GM23338 (cell line): ENCODE results near the gene TSPEAR. TPM values are rescaled to one million over a fixed set of nuclear protein-coding genes. Genes with fewer than 3 reads are reported as not detected.

ENCODE experiments used
- ATAC-seq: fragments of 200-7000 bp; cut with Tn5 transposase; 3 replicates; pipeline ENCODE4 v1.9.1; 2020
- DNase-seq: peaks from one replicate; pipeline ENCODE4 v3.0.0-alpha.2; 2015; ENCODE audit warnings: low spot score
- H2AFZ ChIP-seq: fragments of 200-600 bp; sonication (generic); 2 replicates; pipeline ENCODE4 v1.8.0; 2016; ENCODE audit warnings: antibody characterized with exemption, mild to moderate bottlenecking, moderate library complexity
- H3F3A ChIP-seq: fragments of 200-600 bp; sonication (generic); replicated peaks from 2 replicates; pipeline ENCODE4 v1.8.0; 2017; ENCODE audit warnings: antibody characterized with exemption, mixed run types, low read depth
- H3K27ac ChIP-seq: fragments of 200-600 bp; sonication (generic); 2 replicates; pipeline ENCODE4 v1.6.1; 2016; ENCODE audit warnings: low read depth
- H3K27me3 ChIP-seq: fragments of 200-600 bp; sonication (generic); 2 replicates; pipeline ENCODE4 v1.8.0; 2016; ENCODE audit warnings: mild to moderate bottlenecking, mixed run types, moderate library complexity; ENCODE audit not compliant: insufficient read depth
- H3K36me3 ChIP-seq: fragments of 200-600 bp; sonication (generic); 2 replicates; pipeline ENCODE4 v1.8.0; 2016; ENCODE audit warnings: mild to moderate bottlenecking; ENCODE audit not compliant: insufficient read depth
- H3K4me1 ChIP-seq: fragments of 200-600 bp; sonication (generic); 2 replicates; pipeline ENCODE4 v1.8.0; 2016; ENCODE audit warnings: mild to moderate bottlenecking, moderate library complexity; ENCODE audit not compliant: insufficient read depth
- H3K4me2 ChIP-seq: fragments of 200-600 bp; sonication (generic); 2 replicates; pipeline ENCODE4 v1.7.1; 2017; ENCODE audit warnings: mixed run types
- H3K4me3 ChIP-seq: fragments of 200-600 bp; sonication (generic); 2 replicates; pipeline ENCODE4 v1.6.1; 2016; ENCODE audit warnings: mixed run types
- H3K79me2 ChIP-seq: fragments of 200-600 bp; sonication (generic); replicated peaks from 2 replicates; pipeline ENCODE4 v1.8.0; 2017; ENCODE audit warnings: mild to moderate bottlenecking; ENCODE audit not compliant: insufficient read depth
- H3K9me2 ChIP-seq: fragments of 200-600 bp; sonication (generic); 2 replicates; pipeline ENCODE4 v1.8.0; 2017; ENCODE audit not compliant: insufficient read depth
- H4K20me1 ChIP-seq: fragments of 200-600 bp; sonication (generic); replicated peaks from 2 replicates; pipeline ENCODE4 v1.8.0; 2017; ENCODE audit warnings: mild to moderate bottlenecking; ENCODE audit not compliant: insufficient read depth
- H3K27ac Mint-ChIP-seq: 2 replicates; pipeline ENCODE4 v1.8.0; 2020; ENCODE audit warnings: inconsistent platforms, mild to moderate bottlenecking, moderate library complexity, mixed read lengths
- H3K27me3 Mint-ChIP-seq: 3 replicates; pipeline ENCODE4 v1.8.0; 2022; ENCODE audit warnings: low read depth, mild to moderate bottlenecking, moderate library complexity, mixed read lengths, inconsistent platforms; ENCODE audit not compliant: insufficient read depth, poor library complexity
- H3K36me3 Mint-ChIP-seq: 3 replicates; pipeline ENCODE4 v1.8.0; 2021; ENCODE audit warnings: low read depth, mild to moderate bottlenecking, inconsistent platforms, moderate library complexity, mixed read lengths
- H3K4me1 Mint-ChIP-seq: 3 replicates; pipeline ENCODE4 v1.8.0; 2020; ENCODE audit warnings: mild to moderate bottlenecking, inconsistent platforms, mixed read lengths
- H3K4me3 Mint-ChIP-seq: 3 replicates; pipeline ENCODE4 v1.8.0; 2021; ENCODE audit warnings: moderate library complexity, mild to moderate bottlenecking, inconsistent platforms, mixed read lengths
- H3K9me3 Mint-ChIP-seq: 3 replicates; pipeline ENCODE4 v1.8.0; 2020; ENCODE audit warnings: moderate library complexity, mild to moderate bottlenecking, inconsistent platforms, mixed read lengths
- CREB1 ChIP-seq: fragments of 250-450 bp; sonication (Bioruptor Pico); IDR thresholded peaks from 2 replicates; pipeline ENCODE4 v1.5.0; 2020; ENCODE audit warnings: low read depth, mild to moderate bottlenecking, moderate library complexity
- EZH2 ChIP-seq: fragments of 200-600 bp; sonication (generic); IDR thresholded peaks from one replicate; pipeline ENCODE4 v1.8.0; 2017; ENCODE audit warnings: antibody characterized with exemption, mild to moderate bottlenecking, low read depth; ENCODE audit not compliant: unreplicated experiment
- NANOG ChIP-seq: IDR thresholded peaks from 2 replicates; pipeline ENCODE4 v1.6.1; 2016; ENCODE audit warnings: antibody characterized with exemption, borderline replicate concordance
- STAT1 ChIP-seq: IDR thresholded peaks from one replicate; pipeline ENCODE4 v1.6.1; 2016; ENCODE audit warnings: antibody characterized with exemption; ENCODE audit not compliant: unreplicated experiment
- ZNF114 ChIP-seq: fragments of 250-450 bp; sonication (Bioruptor Pico); IDR thresholded peaks from 2 replicates; pipeline ENCODE4 v1.5.0; 2020; ENCODE audit warnings: mild to moderate bottlenecking, moderate library complexity
- ZNF331 ChIP-seq: fragments of 250-450 bp; sonication (Bioruptor Pico); IDR thresholded peaks from 2 replicates; pipeline ENCODE4 v1.5.0; 2020; ENCODE audit warnings: low read depth, mild to moderate bottlenecking, moderate library complexity
- polyA plus RNA-seq: library from polyadenylated mRNA; unstranded; fragments of >200 nt; fragmentation: Nextera tagmentation; extraction: Ambion mirVana; gene quantifications from 2 replicates; pipeline ENCODE4 v1.2.1, GENCODE V29; 2016
- total RNA-seq: library from RNA; depleted of rRNA; stranded (reverse); fragments of >200 nt; shearing (Covaris generic); gene quantifications from 2 replicates; pipeline ENCODE4 v1.2.3, GENCODE V29; 2014
- TF ChIP-seq, protein P1 (sequence below), 2 experiments: fragments of 200-600 bp in 1 of 2; sonication (generic) in 1 of 2; conservative IDR thresholded peaks; 2 replicates each; pipeline versions ENCODE4 v1.5.1 to v1.6.1; 2016 to 2017; ENCODE audit warnings: antibody characterized with exemption in 2 of 2, low read depth in 2 of 2, mild to moderate bottlenecking in 2 of 2, moderate library complexity in 1 of 2
- TF ChIP-seq, protein P2 (sequence below): fragments of 250-450 bp; sonication (Bioruptor Pico); IDR thresholded peaks from 2 replicates; pipeline ENCODE4 v1.5.0; 2020; ENCODE audit warnings: mild to moderate bottlenecking, moderate library complexity
- TF ChIP-seq, protein P3 (sequence below): IDR thresholded peaks from 2 replicates; pipeline ENCODE4 v1.6.1; 2016; ENCODE audit warnings: antibody characterized with exemption
- TF ChIP-seq, protein P4 (sequence below): IDR thresholded peaks from one replicate; pipeline ENCODE4 v1.6.1; 2018; ENCODE audit warnings: antibody characterized with exemption; ENCODE audit not compliant: unreplicated experiment

TSPEAR gene
- total and polyA plus RNA-seq, 2 experiments from 2014 or later = 0.35 to 0.92 TPM

DNA sequence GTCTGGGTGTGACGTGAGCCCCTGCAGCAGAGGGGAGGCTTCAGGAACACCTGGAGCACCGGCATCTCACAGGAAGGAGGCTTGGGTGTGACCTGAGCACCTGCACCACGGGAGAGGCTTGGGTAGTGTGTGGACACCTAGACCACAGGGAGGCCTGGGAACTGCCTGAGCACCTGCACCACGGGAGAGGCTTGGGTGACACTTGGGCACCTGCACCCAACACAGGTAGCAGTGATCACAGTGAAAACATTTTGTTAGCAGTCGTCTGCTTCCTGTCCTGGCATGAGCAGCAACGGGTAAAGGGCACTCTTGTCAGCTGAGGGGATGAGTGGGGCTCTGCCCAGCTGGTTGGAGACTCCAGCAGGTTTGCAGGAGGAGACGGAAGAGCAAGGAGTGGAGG is 233.7 kb downstream of the TSPEAR start:
- Mint-ChIP-seq H3K27ac (no peak overlapping the region), H3K4me1 (no peaks in the 10 kb centered on the region), H3K4me3 (no peak overlapping the region), H3K9me3 (peaks cover 8% of the 10 kb centered on the region; the same call in 2 of the 3 replicates), H3K36me3 (no peaks in the 10 kb centered on the region; the same call in 2 of the 3 replicates), H3K27me3 (peaks cover 2% of the 10 kb centered on the region)
- Histone ChIP-seq H3K4me3 (no peak overlapping the region), H3K9me2 (0 out of 2 replicates have a peak, but pooled peaks cover 2% of the 10 kb centered on the region), H3K27ac (no peak overlapping the region), H2AFZ (no peak overlapping the region), H4K20me1 (no peaks in the 10 kb centered on the region), H3K4me1 (no peaks in the 10 kb centered on the region), H3K4me2 (no peak overlapping the region), H3K79me2 (no peaks in the 10 kb centered on the region), H3K36me3 (no peaks in the 10 kb centered on the region), H3F3A (no peaks in the 10 kb centered on the region), H3K27me3 (no peaks in the 10 kb centered on the region)
- TF ChIP-seq, protein P1, sequence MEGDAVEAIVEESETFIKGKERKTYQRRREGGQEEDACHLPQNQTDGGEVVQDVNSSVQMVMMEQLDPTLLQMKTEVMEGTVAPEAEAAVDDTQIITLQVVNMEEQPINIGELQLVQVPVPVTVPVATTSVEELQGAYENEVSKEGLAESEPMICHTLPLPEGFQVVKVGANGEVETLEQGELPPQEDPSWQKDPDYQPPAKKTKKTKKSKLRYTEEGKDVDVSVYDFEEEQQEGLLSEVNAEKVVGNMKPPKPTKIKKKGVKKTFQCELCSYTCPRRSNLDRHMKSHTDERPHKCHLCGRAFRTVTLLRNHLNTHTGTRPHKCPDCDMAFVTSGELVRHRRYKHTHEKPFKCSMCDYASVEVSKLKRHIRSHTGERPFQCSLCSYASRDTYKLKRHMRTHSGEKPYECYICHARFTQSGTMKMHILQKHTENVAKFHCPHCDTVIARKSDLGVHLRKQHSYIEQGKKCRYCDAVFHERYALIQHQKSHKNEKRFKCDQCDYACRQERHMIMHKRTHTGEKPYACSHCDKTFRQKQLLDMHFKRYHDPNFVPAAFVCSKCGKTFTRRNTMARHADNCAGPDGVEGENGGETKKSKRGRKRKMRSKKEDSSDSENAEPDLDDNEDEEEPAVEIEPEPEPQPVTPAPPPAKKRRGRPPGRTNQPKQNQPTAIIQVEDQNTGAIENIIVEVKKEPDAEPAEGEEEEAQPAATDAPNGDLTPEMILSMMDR (conservative IDR thresholded peaks at IDR 0.05; ENCODE audit: low read depth in 2 of 2) = no peak
- TF ChIP-seq, protein P2, sequence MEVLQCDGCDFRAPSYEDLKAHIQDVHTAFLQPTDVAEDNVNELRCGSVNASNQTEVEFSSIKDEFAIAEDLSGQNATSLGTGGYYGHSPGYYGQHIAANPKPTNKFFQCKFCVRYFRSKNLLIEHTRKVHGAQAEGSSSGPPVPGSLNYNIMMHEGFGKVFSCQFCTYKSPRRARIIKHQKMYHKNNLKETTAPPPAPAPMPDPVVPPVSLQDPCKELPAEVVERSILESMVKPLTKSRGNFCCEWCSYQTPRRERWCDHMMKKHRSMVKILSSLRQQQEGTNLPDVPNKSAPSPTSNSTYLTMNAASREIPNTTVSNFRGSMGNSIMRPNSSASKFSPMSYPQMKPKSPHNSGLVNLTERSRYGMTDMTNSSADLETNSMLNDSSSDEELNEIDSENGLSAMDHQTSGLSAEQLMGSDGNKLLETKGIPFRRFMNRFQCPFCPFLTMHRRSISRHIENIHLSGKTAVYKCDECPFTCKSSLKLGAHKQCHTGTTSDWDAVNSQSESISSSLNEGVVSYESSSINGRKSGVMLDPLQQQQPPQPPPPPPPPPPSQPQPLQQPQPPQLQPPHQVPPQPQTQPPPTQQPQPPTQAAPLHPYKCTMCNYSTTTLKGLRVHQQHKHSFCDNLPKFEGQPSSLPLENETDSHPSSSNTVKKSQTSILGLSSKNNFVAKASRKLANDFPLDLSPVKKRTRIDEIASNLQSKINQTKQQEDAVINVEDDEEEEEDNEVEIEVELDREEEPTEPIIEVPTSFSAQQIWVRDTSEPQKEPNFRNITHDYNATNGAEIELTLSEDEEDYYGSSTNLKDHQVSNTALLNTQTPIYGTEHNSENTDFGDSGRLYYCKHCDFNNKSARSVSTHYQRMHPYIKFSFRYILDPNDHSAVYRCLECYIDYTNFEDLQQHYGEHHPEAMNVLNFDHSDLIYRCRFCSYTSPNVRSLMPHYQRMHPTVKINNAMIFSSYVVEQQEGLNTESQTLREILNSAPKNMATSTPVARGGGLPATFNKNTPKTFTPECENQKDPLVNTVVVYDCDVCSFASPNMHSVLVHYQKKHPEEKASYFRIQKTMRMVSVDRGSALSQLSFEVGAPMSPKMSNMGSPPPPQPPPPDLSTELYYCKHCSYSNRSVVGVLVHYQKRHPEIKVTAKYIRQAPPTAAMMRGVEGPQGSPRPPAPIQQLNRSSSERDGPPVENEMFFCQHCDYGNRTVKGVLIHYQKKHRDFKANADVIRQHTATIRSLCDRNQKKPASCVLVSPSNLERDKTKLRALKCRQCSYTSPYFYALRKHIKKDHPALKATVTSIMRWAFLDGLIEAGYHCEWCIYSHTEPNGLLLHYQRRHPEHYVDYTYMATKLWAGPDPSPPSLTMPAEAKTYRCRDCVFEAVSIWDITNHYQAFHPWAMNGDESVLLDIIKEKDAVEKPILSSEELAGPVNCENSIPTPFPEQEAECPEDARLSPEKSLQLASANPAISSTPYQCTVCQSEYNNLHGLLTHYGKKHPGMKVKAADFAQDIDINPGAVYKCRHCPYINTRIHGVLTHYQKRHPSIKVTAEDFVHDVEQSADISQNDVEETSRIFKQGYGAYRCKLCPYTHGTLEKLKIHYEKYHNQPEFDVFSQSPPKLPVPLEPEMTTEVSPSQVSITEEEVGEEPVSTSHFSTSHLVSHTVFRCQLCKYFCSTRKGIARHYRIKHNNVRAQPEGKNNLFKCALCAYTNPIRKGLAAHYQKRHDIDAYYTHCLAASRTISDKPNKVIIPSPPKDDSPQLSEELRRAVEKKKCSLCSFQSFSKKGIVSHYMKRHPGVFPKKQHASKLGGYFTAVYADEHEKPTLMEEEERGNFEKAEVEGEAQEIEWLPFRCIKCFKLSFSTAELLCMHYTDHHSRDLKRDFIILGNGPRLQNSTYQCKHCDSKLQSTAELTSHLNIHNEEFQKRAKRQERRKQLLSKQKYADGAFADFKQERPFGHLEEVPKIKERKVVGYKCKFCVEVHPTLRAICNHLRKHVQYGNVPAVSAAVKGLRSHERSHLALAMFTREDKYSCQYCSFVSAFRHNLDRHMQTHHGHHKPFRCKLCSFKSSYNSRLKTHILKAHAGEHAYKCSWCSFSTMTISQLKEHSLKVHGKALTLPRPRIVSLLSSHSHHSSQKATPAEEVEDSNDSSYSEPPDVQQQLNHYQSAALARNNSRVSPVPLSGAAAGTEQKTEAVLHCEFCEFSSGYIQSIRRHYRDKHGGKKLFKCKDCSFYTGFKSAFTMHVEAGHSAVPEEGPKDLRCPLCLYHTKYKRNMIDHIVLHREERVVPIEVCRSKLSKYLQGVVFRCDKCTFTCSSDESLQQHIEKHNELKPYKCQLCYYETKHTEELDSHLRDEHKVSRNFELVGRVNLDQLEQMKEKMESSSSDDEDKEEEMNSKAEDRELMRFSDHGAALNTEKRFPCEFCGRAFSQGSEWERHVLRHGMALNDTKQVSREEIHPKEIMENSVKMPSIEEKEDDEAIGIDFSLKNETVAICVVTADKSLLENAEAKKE (CRISPR knock-in tag) = no peak
- TF ChIP-seq, protein P3, sequence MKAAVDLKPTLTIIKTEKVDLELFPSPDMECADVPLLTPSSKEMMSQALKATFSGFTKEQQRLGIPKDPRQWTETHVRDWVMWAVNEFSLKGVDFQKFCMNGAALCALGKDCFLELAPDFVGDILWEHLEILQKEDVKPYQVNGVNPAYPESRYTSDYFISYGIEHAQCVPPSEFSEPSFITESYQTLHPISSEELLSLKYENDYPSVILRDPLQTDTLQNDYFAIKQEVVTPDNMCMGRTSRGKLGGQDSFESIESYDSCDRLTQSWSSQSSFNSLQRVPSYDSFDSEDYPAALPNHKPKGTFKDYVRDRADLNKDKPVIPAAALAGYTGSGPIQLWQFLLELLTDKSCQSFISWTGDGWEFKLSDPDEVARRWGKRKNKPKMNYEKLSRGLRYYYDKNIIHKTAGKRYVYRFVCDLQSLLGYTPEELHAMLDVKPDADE = no peak
- TF ChIP-seq ZNF331 (CRISPR knock-in tag) (no peak), CREB1 (no peak), EZH2 (no peak), NANOG (no peak), ZNF114 (CRISPR knock-in tag) (no peak), STAT1 (no peak)
- TF ChIP-seq, protein P4, sequence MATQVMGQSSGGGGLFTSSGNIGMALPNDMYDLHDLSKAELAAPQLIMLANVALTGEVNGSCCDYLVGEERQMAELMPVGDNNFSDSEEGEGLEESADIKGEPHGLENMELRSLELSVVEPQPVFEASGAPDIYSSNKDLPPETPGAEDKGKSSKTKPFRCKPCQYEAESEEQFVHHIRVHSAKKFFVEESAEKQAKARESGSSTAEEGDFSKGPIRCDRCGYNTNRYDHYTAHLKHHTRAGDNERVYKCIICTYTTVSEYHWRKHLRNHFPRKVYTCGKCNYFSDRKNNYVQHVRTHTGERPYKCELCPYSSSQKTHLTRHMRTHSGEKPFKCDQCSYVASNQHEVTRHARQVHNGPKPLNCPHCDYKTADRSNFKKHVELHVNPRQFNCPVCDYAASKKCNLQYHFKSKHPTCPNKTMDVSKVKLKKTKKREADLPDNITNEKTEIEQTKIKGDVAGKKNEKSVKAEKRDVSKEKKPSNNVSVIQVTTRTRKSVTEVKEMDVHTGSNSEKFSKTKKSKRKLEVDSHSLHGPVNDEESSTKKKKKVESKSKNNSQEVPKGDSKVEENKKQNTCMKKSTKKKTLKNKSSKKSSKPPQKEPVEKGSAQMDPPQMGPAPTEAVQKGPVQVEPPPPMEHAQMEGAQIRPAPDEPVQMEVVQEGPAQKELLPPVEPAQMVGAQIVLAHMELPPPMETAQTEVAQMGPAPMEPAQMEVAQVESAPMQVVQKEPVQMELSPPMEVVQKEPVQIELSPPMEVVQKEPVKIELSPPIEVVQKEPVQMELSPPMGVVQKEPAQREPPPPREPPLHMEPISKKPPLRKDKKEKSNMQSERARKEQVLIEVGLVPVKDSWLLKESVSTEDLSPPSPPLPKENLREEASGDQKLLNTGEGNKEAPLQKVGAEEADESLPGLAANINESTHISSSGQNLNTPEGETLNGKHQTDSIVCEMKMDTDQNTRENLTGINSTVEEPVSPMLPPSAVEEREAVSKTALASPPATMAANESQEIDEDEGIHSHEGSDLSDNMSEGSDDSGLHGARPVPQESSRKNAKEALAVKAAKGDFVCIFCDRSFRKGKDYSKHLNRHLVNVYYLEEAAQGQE = no peak
- DNase-seq (no peak), ATAC-seq (no peak)
